IMR-90 (cell line): ENCODE results near the gene FLCN. TPM values are rescaled to one million over a fixed set of nuclear protein-coding genes. Genes with fewer than 3 reads are reported as not detected.

Experiments used
- ATAC-seq: fragments of 200-7000 bp; cut with Tn5 transposase; 2 replicates; pipeline ENCODE4 v1.9.1; 2020; ENCODE audit warnings: low read depth, mild to moderate bottlenecking, moderate library complexity
- BruUV-seq: library from RNA; stranded (reverse); fragments of 400-500 nt; replicated peaks from 2 replicates; lab custom pipeline; 2021; lab: Mats Ljungman, UMichigan
- CTCF ChIA-PET: fragments of 300-600 bp; formaldehyde crosslinking; extraction: SDS; loops from one replicate; lab custom pipeline; 2021; ENCODE audit warnings: antibody characterized with exemption; lab: Yijun Ruan, JAX
- POLR2A ChIA-PET: fragments of 300-600 bp; sonication (Branson Sonifier 250); formaldehyde crosslinking; loops from one replicate; lab custom pipeline; 2022; ENCODE audit warnings: antibody characterized with exemption; ENCODE audit not compliant: unreplicated experiment; lab: Charles Lee
- DNase-seq: peaks from one replicate; pipeline ENCODE4 v3.0.0; 2013
- H2AFZ ChIP-seq: replicated peaks from 2 replicates; pipeline ENCODE3; 2013; ENCODE audit warnings: low read length, mild to moderate bottlenecking; ENCODE audit not compliant: poor library complexity
- H2AK5ac ChIP-seq: 2 replicates; pipeline ENCODE4 v1.6.1; 2013; ENCODE audit warnings: low read depth, low read length, inconsistent platforms
- H2AK9ac ChIP-seq: replicated peaks from 2 replicates; pipeline ENCODE3; 2013; ENCODE audit warnings: mild to moderate bottlenecking, low read depth, low read length, moderate library complexity; ENCODE audit not compliant: poor library complexity
- H2BK120ac ChIP-seq: 2 replicates; pipeline ENCODE4 v1.6.1; 2013; ENCODE audit warnings: low read depth, low read length, inconsistent platforms
- H2BK15ac ChIP-seq: 3 replicates; pipeline ENCODE4 v1.6.1; 2013; ENCODE audit warnings: low read depth, low read length, inconsistent platforms
- H2BK20ac ChIP-seq: 2 replicates; pipeline ENCODE4 v1.6.1; 2013; ENCODE audit warnings: low read depth, mild to moderate bottlenecking, inconsistent platforms, low read length, moderate library complexity
- H2BK5ac ChIP-seq: 2 replicates; pipeline ENCODE4 v1.6.1; 2013; ENCODE audit warnings: mild to moderate bottlenecking, low read depth, low read length, inconsistent platforms; ENCODE audit not compliant: poor library complexity, severe bottlenecking
- H3K14ac ChIP-seq: replicated peaks from 2 replicates; pipeline ENCODE4 v1.6.1; 2013; ENCODE audit warnings: low read depth, low read length, inconsistent platforms
- H3K18ac ChIP-seq: 2 replicates; pipeline ENCODE4 v1.6.1; 2013; ENCODE audit warnings: low read depth, low read length, control low read depth
- H3K23ac ChIP-seq: 2 replicates; pipeline ENCODE4 v1.6.1; 2013; ENCODE audit warnings: low read depth, low read length, inconsistent platforms
- H3K27ac ChIP-seq: 2 replicates; pipeline ENCODE4 v1.5.1; 2013; ENCODE audit warnings: mild to moderate bottlenecking, control low read depth, low read length; ENCODE audit not compliant: insufficient read depth
- H3K27me3 ChIP-seq: 2 replicates; pipeline ENCODE4 v1.6.1; 2013; ENCODE audit warnings: low read length; ENCODE audit not compliant: control insufficient read depth, insufficient read depth
- H3K36me3 ChIP-seq: 2 replicates; pipeline ENCODE4 v1.6.1; 2013; ENCODE audit warnings: low read length, mixed read lengths; ENCODE audit not compliant: control insufficient read depth, insufficient read depth
- H3K4ac ChIP-seq: 2 replicates; pipeline ENCODE4 v1.6.1; 2013; ENCODE audit warnings: low read depth, low read length, inconsistent platforms
- H3K4me1 ChIP-seq: 2 replicates; pipeline ENCODE4 v1.6.1; 2013; ENCODE audit warnings: low read length, mixed read lengths; ENCODE audit not compliant: control insufficient read depth, insufficient read depth
- H3K4me2 ChIP-seq: 2 replicates; pipeline ENCODE4 v1.6.1; 2013; ENCODE audit warnings: low read depth, mild to moderate bottlenecking, control low read depth, low read length, moderate library complexity
- H3K4me3 ChIP-seq: 2 replicates; pipeline ENCODE4 v1.5.1; 2013; ENCODE audit warnings: low read depth, mild to moderate bottlenecking, control low read depth, low read length, moderate library complexity; ENCODE audit not compliant: insufficient read depth
- H3K56ac ChIP-seq: 2 replicates; pipeline ENCODE4 v1.6.1; 2013; ENCODE audit warnings: low read length, inconsistent platforms; ENCODE audit not compliant: insufficient read depth; ENCODE audit errors: extremely low read depth
- H3K79me1 ChIP-seq, 2 experiments: 2 replicates each; pipeline ENCODE4 v1.6.1; 2013; ENCODE audit warnings: low read length in 2 of 2, inconsistent platforms in 1 of 2, low read depth in 1 of 2
- H3K9ac ChIP-seq: 2 replicates; pipeline ENCODE4 v1.6.1; 2013; ENCODE audit warnings: low read depth, low read length, control low read depth
- H3K9me1 ChIP-seq: 2 replicates; pipeline ENCODE4 v1.6.1; 2013; ENCODE audit warnings: low read length, inconsistent platforms; ENCODE audit not compliant: insufficient read depth
- H3K9me3 ChIP-seq: 2 replicates; pipeline ENCODE4 v1.6.1; 2013; ENCODE audit warnings: low read length; ENCODE audit not compliant: control insufficient read depth, insufficient read depth
- H4K20me1 ChIP-seq: 2 replicates; pipeline ENCODE4 v1.6.1; 2013; ENCODE audit warnings: low read length, inconsistent platforms; ENCODE audit not compliant: insufficient read depth
- H4K5ac ChIP-seq: 2 replicates; pipeline ENCODE4 v1.6.1; 2013; ENCODE audit warnings: mild to moderate bottlenecking, low read depth, low read length, control low read depth
- H4K8ac ChIP-seq, 2 experiments: 2 replicates each; pipeline ENCODE4 v1.6.1; 2013; ENCODE audit warnings: low read depth in 2 of 2, low read length in 2 of 2, control low read depth in 1 of 2, inconsistent platforms in 1 of 2
- H4K91ac ChIP-seq: 2 replicates; pipeline ENCODE4 v1.6.1; 2013; ENCODE audit warnings: low read depth, low read length, inconsistent platforms; ENCODE audit not compliant: insufficient read depth
- CHD1 ChIP-seq: IDR thresholded peaks from 2 replicates; pipeline ENCODE4 v1.6.1; 2012; ENCODE audit warnings: low read depth, low read length, improper control_type of control experiment
- CTCF ChIP-seq: conservative IDR thresholded peaks from 2 replicates; pipeline ENCODE4 v1.5.1; 2012; ENCODE audit warnings: mild to moderate bottlenecking, low read depth, low read length, improper control_type of control experiment
- FOS ChIP-seq: fragments of 150-350 bp; IDR thresholded peaks from 2 replicates; pipeline ENCODE4 v1.6.1; 2016; ENCODE audit warnings: low read depth, low read length
- MAFK ChIP-seq: IDR thresholded peaks from 2 replicates; pipeline ENCODE4 v1.6.1; 2012; ENCODE audit warnings: low read depth, low read length, improper control_type of control experiment
- MAZ ChIP-seq: IDR thresholded peaks from 2 replicates; pipeline ENCODE4 v1.6.1; 2012; ENCODE audit warnings: low read depth, mild to moderate bottlenecking, low read length, improper control_type of control experiment, moderate library complexity, borderline replicate concordance
- NFE2L2 ChIP-seq: fragments of 150-350 bp; IDR thresholded peaks from 2 replicates; pipeline ENCODE4 v1.6.1; 2016; ENCODE audit warnings: low read depth, mild to moderate bottlenecking, low read length
- POLR2A ChIP-seq: IDR thresholded peaks from 2 replicates; pipeline ENCODE4 v1.6.1; 2012; ENCODE audit warnings: mild to moderate bottlenecking, low read depth, low read length
- RCOR1 ChIP-seq: IDR thresholded peaks from 2 replicates; pipeline ENCODE4 v1.6.1; 2012; ENCODE audit warnings: mild to moderate bottlenecking, low read length, improper control_type of control experiment; ENCODE audit not compliant: insufficient replicate concordance
- RFX5 ChIP-seq: IDR thresholded peaks from 2 replicates; pipeline ENCODE4 v1.8.0; 2012; ENCODE audit warnings: low read depth, mild to moderate bottlenecking, low read length, moderate library complexity
- WGBS, 2 experiments: methylation state at CpG; one replicate each; pipeline versions ENCODE4 v1.1.5 to v1.1.7; 2013; ENCODE audit warnings: missing lambda C conversion rate in 2 of 2; ENCODE audit not compliant: insufficient read length in 1 of 2; ENCODE audit errors: extremely low coverage in 2 of 2; 5-methylcytosine and 5-hydroxymethylcytosine counted together
- dilution Hi-C: fragments of 300-500 bp; cut with HindIII; formaldehyde crosslinking; loops from one replicate; pipeline ENCODE4 v1.14.3; 2018; ENCODE audit warnings: low sequenced_read_pairs; ENCODE audit not compliant: unreplicated experiment
- in situ Hi-C: fragments of 300-500 bp; cut with MboI; formaldehyde crosslinking; loops from 3 replicates; pipeline ENCODE4 v1.14.3; 2019; ENCODE audit warnings: low sequenced_read_pairs, inconsistent platforms, mixed read lengths
- intact Hi-C: fragments of 100-400 bp; cut with micrococcal nuclease; formaldehyde crosslinking; loops from 2 replicates; pipeline ENCODE4 v1.10.0; 2022
- polyA plus RNA-seq, 3 experiments: library from polyadenylated mRNA; depleted of rRNA; stranded (reverse); fragments of >200 nt; gene quantifications; 2 replicates each; pipeline ENCODE4 v1.2.3, GENCODE V29; 2012; ENCODE audit warnings: low replicate concordance in 1 of 3
- total RNA-seq: library from RNA; depleted of rRNA; stranded (reverse); fragments of >200 nt; gene quantifications from 2 replicates; pipeline ENCODE4 v1.2.3, GENCODE V29; 2012
- TF ChIP-seq, protein P1 (sequence below): fragments of 150-350 bp; IDR thresholded peaks from 2 replicates; pipeline ENCODE4 v1.6.1; 2016; ENCODE audit warnings: low read depth, mild to moderate bottlenecking, low read length, moderate library complexity, borderline replicate concordance

FLCN gene
- total and polyA plus RNA-seq, 2 of the 4 experiments (the other 2 are of a cell fraction), result 16.8 to 24.8 TPM

DNA sequence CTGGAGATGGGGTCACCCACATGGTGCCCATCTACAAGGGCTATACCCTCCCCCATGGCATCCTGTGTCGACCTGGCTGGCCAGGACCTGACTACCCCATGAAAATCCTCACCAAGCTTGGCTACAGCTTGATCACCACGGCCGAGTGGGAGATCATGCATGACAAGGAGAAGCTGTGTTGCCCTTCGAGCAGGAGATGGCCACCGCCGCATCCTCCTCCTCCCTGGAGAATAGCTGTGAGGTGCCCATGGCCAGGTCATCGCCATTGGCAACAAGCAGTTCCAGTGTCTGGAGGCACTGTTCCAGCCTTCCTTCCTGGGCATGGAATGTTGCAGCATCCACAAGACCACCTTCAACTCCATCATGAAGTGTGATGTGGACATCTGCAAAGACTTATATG lies 5.3 kb upstream of the FLCN start:
- Histone ChIP-seq H2BK120ac (no peak overlapping the region), H3K36me3 (peaks cover 9% of the 10 kb centered on the region), H3K79me1 (peaks cover 0 to 6% of the 10 kb centered on the region in 2 experiments; a peak in 1 of 4 replicates), H3K27me3 (no peaks in the 10 kb centered on the region), H3K14ac (no peak overlapping the region), H3K9me3 (no peaks in the 10 kb centered on the region), H2BK5ac (no peak overlapping the region), H2BK15ac (no peak overlapping the region), H3K56ac (no peak overlapping the region), H3K27ac (no peak overlapping the region), H3K4ac (no peak overlapping the region), H2BK20ac (no peak overlapping the region), H4K20me1 (no peaks in the 10 kb centered on the region; the same call in 1 of the 2 replicates), H3K9me1 (0 out of 2 replicates have a peak, but pooled peaks cover 6% of the 10 kb centered on the region), H4K8ac (no peak overlapping the region), H3K4me2 (no peak overlapping the region), H3K9ac (no peak overlapping the region), H3K23ac (no peak overlapping the region), H3K4me3 (no peak overlapping the region), H4K5ac (no peak overlapping the region), H2AK5ac (no peak overlapping the region), H2AFZ (peak overlapping the region; percentile 10), H3K4me1 (no peaks in the 10 kb centered on the region), H2AK9ac (no peak overlapping the region), H3K18ac (no peak overlapping the region), H4K91ac (no peak overlapping the region)
- dilution Hi-C loops, result no loop called here
- ChIA-PET POLR2A (no interaction called here), CTCF (no interaction called here)
- intact Hi-C loops, result no loop called here
- WGBS, 2 experiments, result 80% methylated on average over 2 of the region's 7 CpGs; no CpG with 5 or more reads in 1 of the 2 experiments
- BruUV-seq, result no TSS peak
- no peak for DNase-seq
- in situ Hi-C loops, result no loop called here
- TF ChIP-seq FOS (no peak), POLR2A (no peak), CHD1 (no peak), RCOR1 (no peak), MAFK (no peak), RFX5 (no peak), MAZ (no peak), CTCF (no peak), NFE2L2 (no peak)
- TF ChIP-seq, protein P1, sequence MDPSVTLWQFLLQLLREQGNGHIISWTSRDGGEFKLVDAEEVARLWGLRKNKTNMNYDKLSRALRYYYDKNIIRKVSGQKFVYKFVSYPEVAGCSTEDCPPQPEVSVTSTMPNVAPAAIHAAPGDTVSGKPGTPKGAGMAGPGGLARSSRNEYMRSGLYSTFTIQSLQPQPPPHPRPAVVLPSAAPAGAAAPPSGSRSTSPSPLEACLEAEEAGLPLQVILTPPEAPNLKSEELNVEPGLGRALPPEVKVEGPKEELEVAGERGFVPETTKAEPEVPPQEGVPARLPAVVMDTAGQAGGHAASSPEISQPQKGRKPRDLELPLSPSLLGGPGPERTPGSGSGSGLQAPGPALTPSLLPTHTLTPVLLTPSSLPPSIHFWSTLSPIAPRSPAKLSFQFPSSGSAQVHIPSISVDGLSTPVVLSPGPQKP, result no peak
- ATAC-seq, result no peak
